GM21576 (cell line): Measurements from ENCODE around the gene SEC23B.
"Not testable (repeated sequence)": the region's sequence is repeated elsewhere in the genome, so short reads cannot be mapped to it uniquely, and the experiment has no call there.

Source experiments
- ATAC-seq: cut with Tn5 transposase; IDR thresholded peaks from one replicate; pipeline ENCODE4 v1.9.1; 2021; ENCODE audit warnings: mild to moderate bottlenecking, moderate library complexity; ENCODE audit not compliant: unreplicated experiment

Gene SEC23B

DNA sequence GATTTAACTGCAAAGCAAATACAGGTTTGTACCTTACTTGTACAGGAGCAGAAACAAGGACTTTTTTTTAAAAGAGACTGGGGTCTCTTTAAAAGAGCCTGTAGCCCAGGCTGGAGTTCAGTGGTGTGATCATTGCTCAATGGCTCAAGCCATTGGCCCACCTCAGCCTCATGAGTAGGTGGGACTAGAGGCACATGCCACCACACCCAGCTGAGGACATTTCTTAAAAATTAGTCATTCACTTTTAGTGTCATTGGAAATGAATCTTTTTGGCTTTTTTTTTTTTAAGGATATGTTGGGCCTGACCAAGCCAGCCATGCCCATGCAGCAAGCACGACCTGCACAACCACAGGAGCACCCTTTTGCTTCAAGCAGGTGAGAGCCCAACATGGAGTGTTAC lies 16.9 kb downstream of the SEC23B start:
- no peak for ATAC-seq

DNA sequence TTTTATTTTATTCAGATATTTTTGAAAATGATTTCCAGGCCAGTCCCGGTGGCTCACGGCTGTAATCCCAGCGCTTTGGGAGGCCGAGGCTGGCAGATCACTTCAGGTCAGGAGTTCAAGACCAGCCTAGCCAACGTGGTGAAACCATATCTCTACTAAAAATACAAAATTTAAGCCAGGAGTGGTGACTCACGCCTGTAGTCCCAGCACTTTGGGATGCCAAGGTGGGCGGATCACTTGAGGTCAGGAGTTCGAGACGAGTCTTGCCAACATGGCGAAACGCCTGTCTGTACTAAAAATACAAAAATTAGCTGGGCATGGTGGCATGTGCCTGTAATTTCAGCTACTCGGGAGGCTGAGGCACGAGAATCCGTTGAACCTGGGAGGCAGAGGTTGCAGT lies 19.0 kb downstream of the SEC23B start:
- not testable (repeated sequence) for ATAC-seq

DNA sequence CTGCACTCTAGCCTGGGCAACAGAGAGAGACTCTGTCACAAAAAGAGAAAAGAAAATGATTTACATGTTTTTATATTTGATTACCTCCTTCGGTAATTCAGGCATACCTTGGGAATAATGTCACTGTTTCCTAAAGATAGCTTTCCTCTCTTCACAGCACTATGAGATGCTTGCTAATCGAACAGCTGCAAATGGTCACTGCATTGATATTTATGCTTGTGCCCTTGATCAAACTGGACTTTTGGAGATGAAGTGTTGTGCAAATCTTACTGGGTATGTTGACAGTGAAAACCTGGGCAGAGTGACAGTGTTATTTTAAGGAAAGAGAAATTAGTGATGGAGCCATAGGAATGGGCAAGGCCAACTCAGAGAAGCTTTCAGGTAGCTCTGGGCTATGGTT lies 19.6 kb downstream of the SEC23B start:
- ATAC-seq: no peak

DNA sequence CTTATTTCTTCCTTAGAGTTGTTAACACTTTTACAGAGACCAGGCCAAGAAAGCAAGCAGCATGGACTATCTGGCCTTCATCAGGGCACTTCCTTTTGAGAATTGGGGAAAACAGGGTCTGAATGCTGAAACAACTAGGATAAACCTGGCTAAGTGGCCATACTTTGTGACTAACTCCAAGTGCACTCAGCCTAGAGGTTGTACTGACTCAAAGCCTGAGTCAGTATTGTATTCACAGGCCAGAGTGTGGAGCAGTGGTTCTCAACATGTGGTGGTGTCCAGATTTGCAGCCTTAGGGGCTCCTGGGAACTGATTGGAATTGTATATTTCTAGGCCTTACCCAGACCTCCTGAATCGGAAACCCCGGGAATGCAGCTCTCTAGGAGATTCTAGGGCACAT lies 20.1 kb downstream of the SEC23B start:
- no peak for ATAC-seq

DNA sequence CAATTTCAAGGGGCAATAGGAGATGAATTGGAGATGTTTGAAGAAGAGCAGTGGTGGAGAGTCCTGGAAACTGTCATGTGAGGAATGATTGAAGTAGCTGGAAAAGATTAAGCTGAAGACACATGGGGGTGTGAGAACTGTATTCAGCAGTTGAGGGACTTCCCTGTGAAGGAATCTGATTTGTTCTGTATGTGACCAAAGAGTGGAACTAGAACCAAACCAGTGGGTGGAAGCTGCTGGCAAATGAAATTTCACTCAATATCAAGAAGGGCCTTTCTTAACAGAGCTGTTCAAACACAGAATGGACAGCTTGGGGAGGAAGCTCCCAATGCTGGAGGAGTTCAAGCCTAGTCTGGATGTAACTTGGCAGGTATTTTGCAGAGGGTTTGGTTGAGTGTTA lies 21.3 kb downstream of the SEC23B start:
- no peak for ATAC-seq

DNA sequence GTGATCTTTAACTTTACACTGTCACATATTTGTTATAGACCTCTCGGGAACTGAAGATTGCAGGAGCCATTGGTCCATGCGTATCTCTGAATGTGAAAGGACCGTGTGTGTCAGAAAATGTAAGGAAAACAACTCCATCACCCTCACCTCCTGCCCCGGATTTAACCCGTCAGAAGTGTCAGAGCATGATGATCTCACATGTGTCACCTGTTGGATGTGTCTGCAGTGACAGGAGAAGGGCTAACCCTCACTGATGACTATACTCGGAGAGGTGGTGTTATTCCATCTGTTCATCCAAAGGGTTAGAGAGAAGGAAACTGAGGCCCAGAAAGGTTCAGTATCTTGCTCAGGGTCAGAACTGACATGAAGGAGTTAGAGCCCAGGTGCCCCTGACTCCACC lies 24.9 kb downstream of the SEC23B start:
- no peak for ATAC-seq

DNA sequence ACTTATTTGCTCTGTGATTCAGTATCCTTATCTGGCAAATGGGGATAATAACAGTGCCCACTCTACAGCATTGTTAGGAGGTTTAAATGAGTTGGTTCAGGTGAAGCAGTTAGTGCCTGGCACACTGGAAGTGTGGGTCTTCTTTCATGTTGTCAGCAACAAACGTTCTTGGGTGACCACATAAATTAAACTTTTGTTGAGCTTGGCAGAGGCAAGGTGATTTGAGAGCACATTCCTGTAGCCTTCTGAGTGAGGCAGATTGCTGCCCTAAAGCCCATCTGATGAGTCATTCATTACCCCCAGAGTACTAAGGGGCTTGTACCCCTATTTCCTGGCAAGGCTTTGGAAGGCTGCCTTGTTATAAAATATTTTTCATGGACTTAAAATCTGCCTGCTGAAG lies 25.8 kb downstream of the SEC23B start:
- no peak for ATAC-seq

DNA sequence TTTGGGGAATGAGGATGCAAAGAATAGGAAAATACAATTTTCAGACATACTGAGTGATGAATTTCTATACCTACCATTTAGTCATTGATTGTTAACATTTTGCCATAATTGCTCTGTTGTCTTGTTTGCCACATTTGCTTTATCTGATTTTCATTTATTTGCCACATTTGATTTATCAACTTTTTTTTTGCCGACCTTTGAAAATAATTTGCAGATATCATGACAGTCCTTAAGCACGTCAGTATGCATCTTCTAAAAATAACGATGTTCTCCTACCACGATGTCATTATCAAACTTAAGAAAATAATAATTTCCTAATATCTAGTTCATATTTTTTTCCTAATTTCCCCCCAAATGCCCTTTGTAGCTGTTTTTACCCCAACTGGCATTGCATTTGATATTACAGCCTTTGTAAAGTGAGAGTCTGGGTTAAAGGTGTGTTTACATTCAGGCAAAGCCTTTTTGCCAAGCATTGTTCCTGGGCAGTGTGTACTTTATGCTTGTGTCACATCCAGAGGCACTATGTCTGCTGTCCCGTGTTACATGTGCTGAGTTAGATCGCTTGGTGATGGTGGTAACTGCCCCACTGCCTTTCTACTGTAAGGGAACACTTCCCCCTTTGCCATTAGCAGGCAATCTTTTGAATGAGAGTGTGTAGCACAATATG lies 26.4 kb downstream of the SEC23B start:
- no peak for ATAC-seq

DNA sequence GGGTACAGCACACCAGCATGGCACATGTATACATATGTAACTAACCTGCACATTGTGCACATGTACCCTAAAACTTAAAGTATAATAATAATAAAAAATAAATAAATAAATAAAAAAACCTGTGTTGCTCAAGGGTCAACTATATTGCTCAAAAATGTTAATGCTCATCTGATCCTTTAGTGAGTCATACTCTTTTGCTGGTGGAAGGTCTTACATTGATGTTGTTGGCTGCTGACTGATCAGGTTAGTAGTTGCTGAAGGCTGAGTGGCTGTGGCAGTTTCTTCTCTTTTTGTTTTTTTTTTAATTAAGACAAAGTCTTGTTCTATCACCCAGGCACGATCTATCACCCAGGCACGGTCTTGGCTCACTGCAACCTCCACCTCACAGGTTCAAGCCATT lies 29.9 kb downstream of the SEC23B start:
- ATAC-seq: no peak

DNA sequence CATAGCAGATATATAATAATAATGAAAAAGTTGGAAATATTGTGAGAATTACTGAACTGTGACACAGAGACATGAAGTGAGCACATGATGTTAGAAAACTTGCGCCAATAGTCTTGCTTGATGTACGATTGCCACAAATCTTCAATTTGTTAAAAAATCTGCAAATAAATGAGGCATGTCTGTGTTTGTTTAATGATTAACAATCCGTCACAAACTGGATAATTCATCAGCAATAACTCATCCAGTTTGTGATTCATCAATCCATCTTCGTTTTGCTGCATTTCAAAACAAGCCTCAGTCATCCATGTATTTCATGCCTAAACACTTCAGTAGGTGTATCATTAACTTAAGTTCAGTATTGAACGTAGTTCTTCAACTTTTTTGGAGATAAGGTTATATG lies 34.0 kb downstream of the SEC23B start:
- ATAC-seq: no peak

DNA sequence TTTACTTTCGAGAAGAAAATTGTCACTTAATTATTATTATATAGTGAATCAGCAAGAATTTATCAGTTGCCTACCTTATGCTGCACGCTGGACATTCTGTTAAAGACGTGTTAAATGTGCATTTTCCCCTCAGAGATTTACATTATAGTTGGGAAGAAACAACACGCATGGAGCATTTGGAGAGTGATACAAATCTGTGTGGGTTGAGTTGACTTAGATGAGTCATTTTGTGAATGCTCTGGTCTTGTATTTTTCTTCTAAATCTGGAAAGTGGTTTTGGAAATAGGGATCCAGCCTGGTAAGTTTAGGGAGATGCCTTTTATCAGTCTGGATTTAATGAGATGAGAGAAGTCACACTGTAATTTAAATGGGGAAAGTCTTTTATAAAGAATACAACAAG lies 35.5 kb downstream of the SEC23B start:
- ATAC-seq: no peak

DNA sequence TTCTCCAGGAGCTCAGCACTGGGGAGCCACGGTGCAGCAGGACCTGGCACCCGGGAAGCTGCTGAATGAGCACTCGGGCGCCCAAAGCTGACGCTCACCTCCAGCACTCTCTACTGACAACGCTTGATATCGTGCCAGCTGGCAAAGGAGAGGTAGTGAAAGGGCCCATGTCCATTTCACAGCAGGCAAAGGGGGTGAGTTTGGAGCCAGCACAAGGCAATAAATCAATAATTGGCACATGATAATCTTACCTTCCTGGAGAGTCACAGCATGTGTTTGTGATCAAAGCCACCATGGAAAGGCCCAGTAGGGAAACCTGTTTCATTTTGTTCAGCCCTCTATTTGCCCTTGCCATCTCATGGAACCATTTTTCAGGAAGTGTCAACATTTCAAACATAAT lies 36.2 kb downstream of the SEC23B start:
- no peak for ATAC-seq

DNA sequence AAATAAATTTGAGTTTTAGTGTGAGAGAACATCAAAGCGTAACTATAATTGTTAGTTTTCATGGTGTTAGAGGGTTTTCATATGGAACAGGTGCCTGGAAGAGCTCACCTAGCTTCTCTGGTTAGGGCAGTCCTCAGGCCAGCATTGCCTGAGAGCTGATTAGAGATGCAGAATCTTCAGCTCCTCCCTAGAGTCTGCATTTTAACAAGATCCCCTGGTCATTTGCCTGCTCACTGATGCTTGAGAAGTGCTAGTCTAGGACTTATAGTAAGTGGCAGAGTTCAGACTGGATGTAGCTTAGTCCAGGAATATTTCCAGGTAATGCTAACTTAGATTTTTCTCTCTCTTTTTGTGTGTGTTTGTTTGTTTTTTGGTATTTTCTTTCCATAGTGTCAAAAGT lies 37.8 kb downstream of the SEC23B start:
- no peak for ATAC-seq

DNA sequence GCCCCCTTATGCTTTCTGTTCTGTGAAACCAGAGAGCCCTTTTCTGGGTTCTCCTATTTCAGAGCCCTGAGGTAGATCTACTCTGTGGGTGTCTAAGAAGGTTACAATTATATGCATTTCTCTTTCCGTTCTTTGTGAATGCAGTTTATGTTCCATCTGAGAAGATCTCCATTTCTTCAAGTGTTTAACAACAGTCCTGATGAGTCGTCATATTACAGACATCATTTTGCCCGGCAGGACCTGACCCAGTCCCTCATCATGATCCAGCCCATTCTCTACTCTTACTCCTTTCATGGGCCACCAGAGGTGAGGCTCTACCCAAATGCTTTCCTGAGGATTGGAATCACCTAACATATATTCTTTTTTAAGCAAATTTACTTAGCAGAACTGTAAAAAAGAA lies 40.7 kb downstream of the SEC23B start:
- no peak for ATAC-seq

DNA sequence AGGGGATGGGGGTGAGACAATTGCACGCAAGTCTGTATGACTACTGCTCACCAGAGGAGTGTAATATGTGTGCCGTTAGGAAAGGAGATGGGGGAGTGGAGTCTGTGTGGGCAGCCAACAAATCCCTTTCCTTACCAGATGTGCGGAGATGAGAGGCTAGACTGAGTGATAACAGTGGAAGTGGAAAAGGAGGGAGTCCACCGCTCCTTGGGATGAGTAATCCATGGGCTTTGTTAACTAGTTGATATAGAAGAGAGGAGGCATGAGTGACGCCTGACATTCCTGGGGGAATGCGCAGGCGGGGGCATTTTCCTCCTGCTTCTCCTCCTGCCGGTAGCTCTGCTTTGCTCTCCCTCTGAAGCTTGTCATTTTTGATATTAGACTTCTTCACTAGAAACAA lies 46.0 kb downstream of the SEC23B start:
- ATAC-seq: no peak

DNA sequence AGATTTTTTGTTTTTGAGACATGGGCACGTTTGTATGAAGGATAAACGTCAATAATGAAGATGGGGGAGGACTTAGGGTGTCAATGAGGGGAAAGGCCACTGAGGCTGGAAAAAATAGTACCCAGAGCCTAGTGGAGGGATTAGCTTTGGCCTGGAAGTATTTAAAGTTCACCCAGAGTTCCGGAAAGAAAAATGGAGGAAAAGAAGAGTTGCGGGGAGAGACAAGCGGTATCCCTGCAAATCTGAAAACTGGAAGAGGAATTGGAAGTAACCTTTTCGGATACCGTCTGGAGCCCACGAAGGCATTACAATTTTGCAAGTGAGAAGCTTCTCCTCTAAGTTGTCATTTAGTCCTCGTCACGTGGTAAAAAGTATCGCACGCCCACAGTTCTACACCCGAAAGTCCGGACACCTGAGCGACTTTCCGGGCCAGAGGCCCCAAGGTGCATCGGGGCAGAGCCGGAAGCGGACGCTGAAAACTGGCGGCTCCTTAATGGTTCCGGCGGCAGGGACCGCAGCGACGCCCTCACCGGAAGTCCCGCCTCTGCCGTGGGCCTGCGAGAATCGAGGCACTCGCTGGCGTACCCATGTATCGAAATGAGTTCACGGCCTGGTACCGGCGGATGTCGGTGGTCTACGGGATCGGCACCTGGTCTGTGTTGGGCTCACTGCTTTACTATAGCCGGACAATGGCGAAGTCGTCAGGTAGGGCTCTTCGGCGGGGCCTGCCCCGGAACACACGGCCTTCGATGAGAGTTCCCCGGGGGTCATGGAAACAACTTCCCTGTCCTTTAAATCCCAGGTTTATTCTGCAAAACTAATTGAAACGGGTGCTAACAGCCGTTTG lies 59.4 kb downstream of the SEC23B start, which contains the start of gene SMIM26:
TSS of gene SMIM26 (plus strand) at position 541 of the 847 bp plus-strand sequence. CDS start at position 588, 47 bp downstream.
- ATAC-seq: peak; percentile 99

DNA sequence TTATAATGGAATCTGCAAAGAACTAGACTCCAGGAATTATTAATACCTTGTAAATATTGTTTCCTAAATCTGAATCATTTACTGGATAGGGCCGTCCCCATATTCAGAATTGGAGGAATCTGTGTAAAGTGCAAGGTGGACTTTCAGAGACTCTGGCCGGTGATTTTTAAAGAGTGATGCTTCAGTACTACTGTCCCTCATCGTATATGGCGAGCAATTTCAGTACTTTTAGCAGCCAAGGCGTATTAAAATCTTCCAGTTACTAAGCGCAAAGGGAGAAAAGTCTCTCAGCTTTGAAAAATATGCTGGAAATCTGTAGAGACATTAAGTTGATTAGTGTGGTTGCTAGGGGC lies 60.0 kb downstream of the SEC23B start:
- ATAC-seq: peak; percentile 6

DNA sequence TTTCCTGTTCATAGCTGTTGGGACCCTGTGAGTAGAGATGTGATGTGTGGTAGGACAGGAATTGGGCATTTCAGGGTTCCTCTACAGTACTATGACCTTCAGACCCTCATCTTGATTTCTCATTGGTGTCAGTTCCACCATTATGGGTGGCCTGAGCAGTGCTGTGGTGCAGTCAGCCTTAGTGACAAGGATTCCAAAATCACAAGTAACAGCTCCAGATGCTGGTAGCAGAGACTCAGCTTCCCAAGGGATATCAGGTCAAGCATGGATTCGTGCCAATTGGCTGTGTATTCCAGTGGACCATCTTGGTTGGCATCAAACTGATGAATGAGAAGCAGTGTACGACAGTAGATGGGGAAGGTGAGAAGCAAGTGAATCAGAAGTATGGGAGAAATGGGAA lies 63.3 kb downstream of the SEC23B start:
- ATAC-seq: no peak

DNA sequence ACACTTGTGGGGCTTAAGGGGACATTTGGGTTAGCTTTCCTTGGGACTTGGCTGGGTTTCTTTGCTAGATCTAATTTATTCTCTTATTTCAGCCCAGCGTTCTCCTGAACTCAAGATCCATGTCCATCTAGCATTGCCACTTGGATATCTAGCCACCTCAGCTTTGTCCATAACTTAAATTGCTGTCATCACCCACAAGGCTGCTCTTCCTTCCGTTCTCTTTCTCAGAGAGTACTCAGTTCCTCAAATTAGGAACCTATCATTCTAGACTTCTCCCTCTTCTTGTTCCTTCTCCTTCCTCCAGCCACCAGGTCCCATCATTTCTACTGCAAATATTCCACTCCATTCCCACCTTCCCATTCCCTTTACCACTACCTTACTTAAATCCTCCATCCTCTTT lies 63.8 kb downstream of the SEC23B start:
- no peak for ATAC-seq

DNA sequence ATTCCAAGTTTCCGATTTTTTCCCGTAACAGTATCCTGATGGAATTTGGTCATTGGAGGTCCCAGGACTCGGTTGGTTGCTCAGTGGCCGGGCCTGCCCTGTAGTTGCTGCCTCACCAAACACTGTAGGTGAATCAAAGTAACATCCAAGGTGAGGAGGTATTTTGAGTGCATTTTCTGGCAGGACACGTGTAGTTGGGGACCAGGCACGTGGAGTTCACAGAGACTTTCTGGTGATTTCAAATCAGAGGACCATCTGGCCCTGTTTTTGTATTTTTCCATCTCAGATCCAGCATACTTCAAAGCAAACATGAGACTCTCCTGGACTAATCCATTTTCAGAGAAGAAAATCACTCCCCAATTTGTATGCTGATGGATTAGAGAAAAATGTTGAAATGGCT lies 70.2 kb downstream of the SEC23B start:
- no peak for ATAC-seq

DNA sequence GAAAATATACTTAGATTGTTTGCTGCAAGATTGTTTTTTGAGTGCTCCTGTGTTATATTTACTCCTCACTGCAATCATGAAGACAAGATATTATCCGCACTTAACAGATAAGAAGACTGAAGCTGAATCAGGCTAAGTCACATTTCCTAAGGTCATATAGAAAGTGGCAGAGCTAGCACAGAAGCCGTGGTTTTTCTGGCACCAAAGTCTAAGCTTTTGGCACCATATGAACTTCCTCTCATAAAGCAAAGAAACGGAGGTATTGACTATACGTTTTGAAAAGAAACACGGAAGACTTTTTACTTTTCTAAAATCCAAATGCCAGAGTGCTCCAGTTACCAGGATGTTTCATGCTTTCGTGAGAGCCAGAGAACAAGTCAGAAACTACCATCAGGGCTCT lies 70.8 kb downstream of the SEC23B start:
- no peak for ATAC-seq

DNA sequence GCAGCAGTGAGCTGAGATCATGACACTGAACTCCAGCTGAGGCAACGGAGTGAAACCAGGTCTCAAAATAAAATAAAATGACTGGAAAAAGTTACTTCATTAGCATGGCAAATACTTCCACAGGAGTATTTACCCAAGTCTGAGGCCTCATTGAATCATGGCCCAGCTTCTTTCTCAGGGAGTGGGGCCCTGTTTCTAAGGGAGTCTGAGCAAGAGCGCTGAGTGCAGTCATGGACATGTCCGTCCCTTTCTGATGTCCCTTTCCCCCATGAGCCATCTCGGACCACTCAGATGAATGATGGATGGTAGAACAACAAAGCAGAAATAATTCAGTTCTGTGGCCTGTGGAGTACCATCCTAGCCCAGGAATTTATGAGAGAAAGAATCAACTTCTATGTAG lies 72.3 kb downstream of the SEC23B start:
- ATAC-seq: no peak

DNA sequence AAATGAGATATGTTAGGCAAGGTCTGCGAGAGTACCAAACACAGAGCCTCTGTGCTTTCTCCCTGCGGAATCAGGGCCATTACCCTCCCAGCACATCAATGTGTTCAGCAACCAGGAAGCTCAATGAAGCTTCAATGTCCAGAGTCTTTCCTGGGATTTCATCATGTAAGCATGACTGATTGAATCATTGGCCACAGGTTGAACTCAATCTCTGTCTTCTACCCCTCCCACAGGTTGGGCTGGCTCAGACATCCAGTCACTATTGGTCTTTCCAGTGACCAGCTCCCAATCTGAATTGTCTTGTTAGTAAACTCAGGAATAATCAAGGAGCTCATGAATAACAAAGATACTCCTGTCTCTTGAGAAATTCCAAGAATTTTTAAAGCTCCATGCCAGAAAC lies 77.4 kb downstream of the SEC23B start:
- ATAC-seq: no peak
